ENCODE measurements around the gene EOLA2. TPM values are rescaled to one million over a fixed set of nuclear protein-coding genes. Genes with fewer than 3 reads are reported as not detected.

The EOLA2 gene
- total and polyA plus RNA-seq, 9 of the 15 experiments (the other 6 are each of a cell fraction or from before 2014, with no cell fraction given): 27.7 to 61.5 (median 44.3) TPM

DNA sequence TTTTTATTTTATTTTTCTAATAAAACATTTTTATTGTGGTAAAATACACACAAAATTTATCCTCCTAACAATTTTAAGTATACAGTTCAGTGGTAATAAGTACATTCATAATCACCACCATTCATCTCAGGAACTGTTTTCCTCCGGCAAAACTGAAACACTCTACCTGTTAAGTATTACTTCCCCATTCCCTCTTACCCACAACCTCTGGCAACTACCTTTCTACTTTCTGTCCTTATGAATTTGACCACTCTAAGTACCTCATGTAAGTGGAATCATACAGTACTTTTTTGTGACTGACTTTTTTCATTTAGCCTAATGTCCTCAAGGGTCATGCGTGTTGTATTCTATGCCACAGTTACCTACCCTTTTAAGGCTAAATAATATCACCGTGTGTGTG is 30.0 kb downstream of the EOLA2 start:
- no peaks in the 10 kb centered on the region for H3K36me3 ChIP-seq (ENCODE audit: control insufficient read depth, insufficient read depth, low read length)
- no peaks in the 10 kb centered on the region for H3K9me1 ChIP-seq (ENCODE audit: control insufficient read depth, insufficient read depth, low read length)
- H3K4me1 ChIP-seq (replicated peaks in 1 of 2; ENCODE audit: control insufficient read depth in 2 of 2, insufficient read depth in 2 of 2, low read length in 2 of 2): no peaks in the 10 kb centered on the region; a peak in 2 of 5 replicates
- ChIA-PET CTCF (ENCODE audit: low intra/inter-chr PET ratio) (no interaction called here), POLR2A (interaction anchor here (0.6 kb wide), 1 partner anchor 466 kb away, joined by 3 read pairs; no protein-coding TSS in a partner anchor)
- peak overlapping the region; percentile 59 for H2AFZ ChIP-seq (ENCODE audit: low read depth, low read length)
- H3K27me3 ChIP-seq (ENCODE audit: control insufficient read depth in 2 of 2, insufficient read depth in 2 of 2, low read length in 2 of 2): no peaks in the 10 kb centered on the region
- WGBS (ENCODE audit: insufficient coverage, low coverage, missing lambda C conversion rate): 71% methylated on average over 3 of the region's 3 CpGs
- ATAC-seq (no peak), FAIRE-seq (no peak), DNase-seq (ENCODE audit: extremely low read depth in 1 of 4, low spot score in 3 of 4) (no peak)
- H3K27ac ChIP-seq (ENCODE audit: extremely low read depth, low read depth, low read length): no peak overlapping the region
- BruUV-seq (replicated peaks): no TSS peak
- H4K20me1 ChIP-seq (replicated peaks; ENCODE audit: control insufficient read depth, insufficient read depth, low read length): no peaks in the 10 kb centered on the region
- intact Hi-C loops (cut with micrococcal nuclease): no loop called here
- no peaks in the 10 kb centered on the region for H3K79me2 ChIP-seq (ENCODE audit: control insufficient read depth, insufficient read depth, low read length)
- in situ Hi-C loops (cut with MboI): no loop called here
- no peak overlapping the region for H3K4me3 ChIP-seq
- no peak overlapping the region for H3K9ac ChIP-seq (ENCODE audit: insufficient read depth in 1 of 2, low read depth in 2 of 2, low read length in 2 of 2)
- TF ChIP-seq SP2 (IDR thresholded peaks at IDR 0.05; ENCODE audit: extremely low read depth, low read depth, low read length, poor library complexity, severe bottlenecking) (no peak), LEF1 (IDR thresholded peaks at IDR 0.05) (no peak), TOE1 (IDR thresholded peaks at IDR 0.05; ENCODE audit: borderline replicate concordance) (no peak), TOE1 (CRISPR knock-in tag; IDR thresholded peaks at IDR 0.05; ENCODE audit: borderline replicate concordance, low read depth) (no peak), HDAC6 (IDR thresholded peaks at IDR 0.05; ENCODE audit: low read depth, low read length) (no peak), C11orf30 (IDR thresholded peaks at IDR 0.05; ENCODE audit: low read depth) (no peak)
- TF ChIP-seq, protein P1, sequence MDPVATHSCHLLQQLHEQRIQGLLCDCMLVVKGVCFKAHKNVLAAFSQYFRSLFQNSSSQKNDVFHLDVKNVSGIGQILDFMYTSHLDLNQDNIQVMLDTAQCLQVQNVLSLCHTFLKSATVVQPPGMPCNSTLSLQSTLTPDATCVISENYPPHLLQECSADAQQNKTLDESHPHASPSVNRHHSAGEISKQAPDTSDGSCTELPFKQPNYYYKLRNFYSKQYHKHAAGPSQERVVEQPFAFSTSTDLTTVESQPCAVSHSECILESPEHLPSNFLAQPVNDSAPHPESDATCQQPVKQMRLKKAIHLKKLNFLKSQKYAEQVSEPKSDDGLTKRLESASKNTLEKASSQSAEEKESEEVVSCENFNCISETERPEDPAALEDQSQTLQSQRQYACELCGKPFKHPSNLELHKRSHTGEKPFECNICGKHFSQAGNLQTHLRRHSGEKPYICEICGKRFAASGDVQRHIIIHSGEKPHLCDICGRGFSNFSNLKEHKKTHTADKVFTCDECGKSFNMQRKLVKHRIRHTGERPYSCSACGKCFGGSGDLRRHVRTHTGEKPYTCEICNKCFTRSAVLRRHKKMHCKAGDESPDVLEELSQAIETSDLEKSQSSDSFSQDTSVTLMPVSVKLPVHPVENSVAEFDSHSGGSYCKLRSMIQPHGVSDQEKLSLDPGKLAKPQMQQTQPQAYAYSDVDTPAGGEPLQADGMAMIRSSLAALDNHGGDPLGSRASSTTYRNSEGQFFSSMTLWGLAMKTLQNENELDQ (CRISPR knock-in tag; IDR thresholded peaks at IDR 0.05; ENCODE audit: borderline replicate concordance): no peak
- TF ChIP-seq, protein P2, sequence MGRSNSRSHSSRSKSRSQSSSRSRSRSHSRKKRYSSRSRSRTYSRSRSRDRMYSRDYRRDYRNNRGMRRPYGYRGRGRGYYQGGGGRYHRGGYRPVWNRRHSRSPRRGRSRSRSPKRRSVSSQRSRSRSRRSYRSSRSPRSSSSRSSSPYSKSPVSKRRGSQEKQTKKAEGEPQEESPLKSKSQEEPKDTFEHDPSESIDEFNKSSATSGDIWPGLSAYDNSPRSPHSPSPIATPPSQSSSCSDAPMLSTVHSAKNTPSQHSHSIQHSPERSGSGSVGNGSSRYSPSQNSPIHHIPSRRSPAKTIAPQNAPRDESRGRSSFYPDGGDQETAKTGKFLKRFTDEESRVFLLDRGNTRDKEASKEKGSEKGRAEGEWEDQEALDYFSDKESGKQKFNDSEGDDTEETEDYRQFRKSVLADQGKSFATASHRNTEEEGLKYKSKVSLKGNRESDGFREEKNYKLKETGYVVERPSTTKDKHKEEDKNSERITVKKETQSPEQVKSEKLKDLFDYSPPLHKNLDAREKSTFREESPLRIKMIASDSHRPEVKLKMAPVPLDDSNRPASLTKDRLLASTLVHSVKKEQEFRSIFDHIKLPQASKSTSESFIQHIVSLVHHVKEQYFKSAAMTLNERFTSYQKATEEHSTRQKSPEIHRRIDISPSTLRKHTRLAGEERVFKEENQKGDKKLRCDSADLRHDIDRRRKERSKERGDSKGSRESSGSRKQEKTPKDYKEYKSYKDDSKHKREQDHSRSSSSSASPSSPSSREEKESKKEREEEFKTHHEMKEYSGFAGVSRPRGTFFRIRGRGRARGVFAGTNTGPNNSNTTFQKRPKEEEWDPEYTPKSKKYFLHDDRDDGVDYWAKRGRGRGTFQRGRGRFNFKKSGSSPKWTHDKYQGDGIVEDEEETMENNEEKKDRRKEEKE (IDR thresholded peaks at IDR 0.05; ENCODE audit: borderline replicate concordance in 1 of 2, control insufficient read depth in 1 of 2, low read depth in 2 of 2, low read length in 1 of 2): no peak
- H3K4me2 ChIP-seq (ENCODE audit: insufficient read depth, low read length): no peak overlapping the region
- H3K9me3 ChIP-seq (replicated peaks; ENCODE audit: control insufficient read depth, insufficient read depth, low read depth, low read length): no peaks in the 10 kb centered on the region

All from K562 (cell line).